H9 (cell line): Measurements from ENCODE around the gene CUEDC1. TPM values are rescaled to one million over a fixed set of nuclear protein-coding genes. Genes with fewer than 3 reads are reported as not detected.

ENCODE experiments used
- DNase-seq: peaks from one replicate; pipeline ENCODE4 v3.0.0-alpha.2; 2017
- H2AFZ ChIP-seq: one replicate; pipeline ENCODE4 v1.6.1; 2013; ENCODE audit warnings: mild to moderate bottlenecking, low read length, control low read depth, moderate library complexity
- H2AK5ac ChIP-seq: 2 replicates; pipeline ENCODE4 v1.6.1; 2013; ENCODE audit warnings: low read length, control low read depth, mixed read lengths; ENCODE audit not compliant: insufficient read length
- H2BK120ac ChIP-seq: one replicate; pipeline ENCODE4 v1.6.1; 2013; ENCODE audit warnings: low read depth, mild to moderate bottlenecking, low read length, control low read depth, inconsistent platforms; ENCODE audit not compliant: poor library complexity, severe bottlenecking
- H2BK12ac ChIP-seq: 2 replicates; pipeline ENCODE4 v1.6.1; 2013; ENCODE audit warnings: low read length, control low read depth, mixed read lengths, low read depth; ENCODE audit not compliant: insufficient read length
- H2BK15ac ChIP-seq: 2 replicates; pipeline ENCODE4 v1.6.1; 2013; ENCODE audit warnings: low read depth, low read length, control low read depth
- H2BK20ac ChIP-seq: one replicate; pipeline ENCODE4 v1.6.1; 2013; ENCODE audit warnings: low read depth, mild to moderate bottlenecking, low read length, control low read depth, inconsistent platforms; ENCODE audit not compliant: poor library complexity, severe bottlenecking
- H2BK5ac ChIP-seq: 2 replicates; pipeline ENCODE4 v1.6.1; 2013; ENCODE audit warnings: low read length, control low read depth, mixed read lengths; ENCODE audit not compliant: insufficient read length
- H3K14ac ChIP-seq: 2 replicates; pipeline ENCODE4 v1.6.1; 2013; ENCODE audit warnings: low read length, control low read depth; ENCODE audit not compliant: insufficient read depth
- H3K18ac ChIP-seq: 2 replicates; pipeline ENCODE4 v1.6.1; 2013; ENCODE audit warnings: low read depth, mild to moderate bottlenecking, mixed read lengths, low read length, control low read depth; ENCODE audit not compliant: insufficient read length
- H3K23ac ChIP-seq: 2 replicates; pipeline ENCODE4 v1.6.1; 2013; ENCODE audit warnings: low read length, control low read depth, mixed read lengths, low read depth; ENCODE audit not compliant: insufficient read length
- H3K23me2 ChIP-seq: 2 replicates; pipeline ENCODE4 v1.6.1; 2013; ENCODE audit warnings: low read depth, mild to moderate bottlenecking, mixed read lengths, low read length, control low read depth; ENCODE audit not compliant: insufficient read length, poor library complexity, severe bottlenecking
- H3K27ac ChIP-seq: 2 replicates; pipeline ENCODE4 v1.5.1; 2013; ENCODE audit warnings: low read length, control low read depth, mixed read lengths, low read depth; ENCODE audit not compliant: insufficient read length
- H3K27me3 ChIP-seq: 2 replicates; pipeline ENCODE4 v1.6.1; 2013; ENCODE audit warnings: low read length, control low read depth, inconsistent platforms; ENCODE audit not compliant: insufficient read depth
- H3K4ac ChIP-seq: 2 replicates; pipeline ENCODE4 v1.6.1; 2013; ENCODE audit warnings: low read depth, mild to moderate bottlenecking, control low read depth, inconsistent platforms, low read length, moderate library complexity
- H3K4me1 ChIP-seq: 2 replicates; pipeline ENCODE4 v1.6.1; 2013; ENCODE audit warnings: low read length, control low read depth, inconsistent platforms; ENCODE audit not compliant: insufficient read depth
- H3K4me2 ChIP-seq: 2 replicates; pipeline ENCODE4 v1.6.1; 2013; ENCODE audit warnings: low read length, control low read depth, mixed read lengths; ENCODE audit not compliant: insufficient read length, insufficient read depth
- H3K56ac ChIP-seq: 2 replicates; pipeline ENCODE4 v1.6.1; 2013; ENCODE audit warnings: low read depth, mild to moderate bottlenecking, mixed read lengths, low read length, control low read depth; ENCODE audit not compliant: insufficient read length
- H3K79me1 ChIP-seq: 2 replicates; pipeline ENCODE4 v1.6.1; 2013; ENCODE audit warnings: low read depth, mild to moderate bottlenecking, moderate library complexity, low read length, control low read depth, inconsistent platforms; ENCODE audit not compliant: insufficient read depth, poor library complexity, severe bottlenecking
- H3K79me2 ChIP-seq: 2 replicates; pipeline ENCODE4 v1.6.1; 2013; ENCODE audit warnings: low read length, control low read depth, inconsistent platforms; ENCODE audit not compliant: insufficient read depth
- H3K9ac ChIP-seq: 2 replicates; pipeline ENCODE4 v1.6.1; 2013; ENCODE audit warnings: low read length, control low read depth, mixed read lengths; ENCODE audit not compliant: insufficient read length; ENCODE audit errors: extremely low read depth
- H3K9me3 ChIP-seq: one replicate; pipeline ENCODE4 v1.6.1; 2013; ENCODE audit warnings: low read depth, low read length, inconsistent platforms; ENCODE audit not compliant: control insufficient read depth
- H3T11ph ChIP-seq: one replicate; pipeline ENCODE4 v1.6.1; 2013; ENCODE audit warnings: mild to moderate bottlenecking, low read length, control low read depth, inconsistent platforms
- H4K20me1 ChIP-seq: one replicate; pipeline ENCODE4 v1.6.1; 2013; ENCODE audit not compliant: control insufficient read depth, insufficient read length, insufficient read depth
- H4K5ac ChIP-seq: 2 replicates; pipeline ENCODE4 v1.6.1; 2013; ENCODE audit warnings: low read depth, mild to moderate bottlenecking, mixed read lengths, low read length, control low read depth; ENCODE audit not compliant: insufficient read length
- H4K8ac ChIP-seq: replicated peaks from 2 replicates; pipeline ENCODE4 v1.6.1; 2013; ENCODE audit warnings: low read length, control low read depth, mixed read lengths, low read depth; ENCODE audit not compliant: insufficient read length
- H4K91ac ChIP-seq: 2 replicates; pipeline ENCODE4 v1.6.1; 2013; ENCODE audit warnings: low read depth, mild to moderate bottlenecking, moderate library complexity, mixed read lengths, low read length, control low read depth; ENCODE audit not compliant: insufficient read length
- H3K27ac Mint-ChIP-seq, 3 experiments: 2 replicates in 2 of 3; 3 replicates in 1 of 3; pipeline ENCODE4 v1.8.0; 2020 to 2021; ENCODE audit warnings: mixed read lengths in 3 of 3, mild to moderate bottlenecking in 1 of 3, moderate library complexity in 1 of 3
- H3K27me3 Mint-ChIP-seq: 2 replicates; pipeline ENCODE4 v1.8.0; 2021; ENCODE audit warnings: low read depth, mild to moderate bottlenecking, moderate library complexity, mixed read lengths
- H3K36me3 Mint-ChIP-seq, 3 experiments: 2 replicates in 2 of 3; 3 replicates in 1 of 3; pipeline ENCODE4 v1.8.0; 2020 to 2021; ENCODE audit warnings: low read depth in 3 of 3, mixed read lengths in 3 of 3; ENCODE audit not compliant: insufficient read depth in 1 of 3
- H3K4me1 Mint-ChIP-seq, 2 experiments: 2 replicates each; pipeline ENCODE4 v1.8.0; 2020; ENCODE audit warnings: mixed read lengths in 2 of 2
- H3K4me3 Mint-ChIP-seq, 2 experiments: 2 replicates in 1 of 2; 3 replicates in 1 of 2; pipeline ENCODE4 v1.8.0; 2020 to 2021; ENCODE audit warnings: mild to moderate bottlenecking in 2 of 2, mixed read lengths in 2 of 2, moderate library complexity in 1 of 2
- H3K9me3 Mint-ChIP-seq, 2 experiments: 2 replicates in 1 of 2; 3 replicates in 1 of 2; pipeline ENCODE4 v1.8.0; 2020; ENCODE audit warnings: mild to moderate bottlenecking in 2 of 2, mixed read lengths in 2 of 2, moderate library complexity in 1 of 2
- WGBS: extraction: QIAGEN DNeasy Blood & Tissue Kit; methylation state at CpG from one replicate; pipeline ENCODE4 v1.1.7; 2013; ENCODE audit warnings: missing lambda C conversion rate, low lambda C conversion rate, mixed read lengths; ENCODE audit not compliant: insufficient read length; ENCODE audit errors: extremely low coverage; 5-methylcytosine and 5-hydroxymethylcytosine counted together
- total RNA-seq: library from RNA; stranded (reverse); gene quantifications from 2 replicates; pipeline ENCODE4 v1.2.1, GENCODE V29; 2021
- TF ChIP-seq, protein P1 (sequence below): fragments of 200-600 bp; sonication (generic); conservative IDR thresholded peaks from 3 replicates; pipeline ENCODE4 v1.8.0; 2021; ENCODE audit warnings: antibody characterized with exemption, mild to moderate bottlenecking

Gene CUEDC1
- total RNA-seq, 1 experiment from 2014 or later = 7.3 TPM

DNA sequence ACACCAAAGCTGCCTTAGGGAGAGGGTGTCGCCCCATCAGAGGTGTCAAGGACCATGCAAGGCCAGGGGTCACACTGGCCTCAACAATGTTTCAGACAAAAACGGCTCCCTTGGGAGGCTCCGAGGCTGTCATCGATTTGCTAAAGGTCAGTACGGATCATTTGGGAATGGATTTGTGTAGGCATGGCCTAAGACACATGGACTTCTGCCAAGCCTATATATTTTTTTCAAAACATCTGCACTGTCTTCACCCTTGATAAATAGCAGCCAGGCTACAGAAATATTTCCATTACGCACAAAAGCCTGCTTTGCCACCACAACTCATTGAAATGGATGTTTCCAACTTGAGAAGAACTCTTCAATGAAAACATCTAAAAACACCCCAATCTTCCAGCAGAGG, 10.3 kb downstream of the CUEDC1 start:
- TF ChIP-seq, protein P1, sequence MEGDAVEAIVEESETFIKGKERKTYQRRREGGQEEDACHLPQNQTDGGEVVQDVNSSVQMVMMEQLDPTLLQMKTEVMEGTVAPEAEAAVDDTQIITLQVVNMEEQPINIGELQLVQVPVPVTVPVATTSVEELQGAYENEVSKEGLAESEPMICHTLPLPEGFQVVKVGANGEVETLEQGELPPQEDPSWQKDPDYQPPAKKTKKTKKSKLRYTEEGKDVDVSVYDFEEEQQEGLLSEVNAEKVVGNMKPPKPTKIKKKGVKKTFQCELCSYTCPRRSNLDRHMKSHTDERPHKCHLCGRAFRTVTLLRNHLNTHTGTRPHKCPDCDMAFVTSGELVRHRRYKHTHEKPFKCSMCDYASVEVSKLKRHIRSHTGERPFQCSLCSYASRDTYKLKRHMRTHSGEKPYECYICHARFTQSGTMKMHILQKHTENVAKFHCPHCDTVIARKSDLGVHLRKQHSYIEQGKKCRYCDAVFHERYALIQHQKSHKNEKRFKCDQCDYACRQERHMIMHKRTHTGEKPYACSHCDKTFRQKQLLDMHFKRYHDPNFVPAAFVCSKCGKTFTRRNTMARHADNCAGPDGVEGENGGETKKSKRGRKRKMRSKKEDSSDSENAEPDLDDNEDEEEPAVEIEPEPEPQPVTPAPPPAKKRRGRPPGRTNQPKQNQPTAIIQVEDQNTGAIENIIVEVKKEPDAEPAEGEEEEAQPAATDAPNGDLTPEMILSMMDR = no peak
- H2BK20ac ChIP-seq = no peak overlapping the region
- no peak overlapping the region for H3K56ac ChIP-seq
- no peak overlapping the region for H3K27ac ChIP-seq
- H2AFZ ChIP-seq = no peak overlapping the region
- H3K4me1 Mint-ChIP-seq = peaks cover 38% of the 10 kb centered on the region in 2 experiments
- H4K8ac ChIP-seq = no peak overlapping the region
- H3K23me2 ChIP-seq = no peaks in the 10 kb centered on the region
- no peak overlapping the region for H2BK5ac ChIP-seq
- peaks cover 6% of the 10 kb centered on the region; the same call in 1 of the 2 replicates for H3K4me1 ChIP-seq
- H2BK120ac ChIP-seq = no peak overlapping the region
- H3K79me2 ChIP-seq = no peaks in the 10 kb centered on the region
- H3K27me3 ChIP-seq = no peaks in the 10 kb centered on the region
- H3K27me3 Mint-ChIP-seq = no peaks in the 10 kb centered on the region
- H3K4me2 ChIP-seq = no peak overlapping the region
- H4K5ac ChIP-seq = no peak overlapping the region
- no peak overlapping the region for H3K18ac ChIP-seq
- DNase-seq = no peak
- H3K23ac ChIP-seq = peak overlapping the region; percentile 32
- peaks cover 2% of the 10 kb centered on the region for H4K20me1 ChIP-seq
- H3K9me3 Mint-ChIP-seq = no peaks in the 10 kb centered on the region
- H3K4ac ChIP-seq = no peak overlapping the region
- no peaks in the 10 kb centered on the region for H3K9me3 ChIP-seq
- H2BK12ac ChIP-seq = no peak overlapping the region
- no peak overlapping the region for H3K4me3 Mint-ChIP-seq
- H3K79me1 ChIP-seq = no peaks in the 10 kb centered on the region
- H3K14ac ChIP-seq = no peak overlapping the region
- H3T11ph ChIP-seq = no peak overlapping the region
- H3K27ac Mint-ChIP-seq = no peak overlapping the region
- WGBS = no CpG with 5 or more reads among the region's 6 CpGs
- H4K91ac ChIP-seq = no peak overlapping the region
- H3K9ac ChIP-seq = no peak overlapping the region
- H2AK5ac ChIP-seq = peak overlapping the region; percentile 38
- H2BK15ac ChIP-seq = no peak overlapping the region
- no peaks in the 10 kb centered on the region for H3K36me3 Mint-ChIP-seq
